Kidney epithelial cell (primary cell): Measurements from ENCODE around the gene VTI1A. TPM values are rescaled to one million over a fixed set of nuclear protein-coding genes. Genes with fewer than 3 reads are reported as not detected.

ENCODE experiments used
- DNase-seq: peaks from one replicate; pipeline ENCODE4 v3.0.0-alpha.2; 2010; ENCODE audit warnings: low read depth
- H3K27me3 ChIP-seq: 2 replicates; pipeline ENCODE4 v1.6.0; 2011; ENCODE audit warnings: low read length; ENCODE audit not compliant: control insufficient read depth, insufficient read depth
- H3K36me3 ChIP-seq: 2 replicates; pipeline ENCODE4 v1.5.1; 2011; ENCODE audit warnings: low read length; ENCODE audit not compliant: control insufficient read depth, insufficient read depth
- H3K4me3 ChIP-seq: 2 replicates; pipeline ENCODE4 v1.5.1; 2011; ENCODE audit warnings: low read depth, mild to moderate bottlenecking, control low read depth, low read length
- CTCF ChIP-seq: IDR thresholded peaks from 2 replicates; pipeline ENCODE4 v1.5.1; 2011; ENCODE audit warnings: mild to moderate bottlenecking, moderate library complexity, low read length, control low read depth, inconsistent platforms; ENCODE audit not compliant: insufficient read depth, poor library complexity, severe bottlenecking
- total RNA-seq: library from RNA; depleted of rRNA; stranded (reverse); fragments of >200 nt; gene quantifications from 2 replicates; pipeline ENCODE4 v1.2.3, GENCODE V29; 2015

VTI1A gene
- total RNA-seq, 1 donor from 2014 or later, result 45.7 TPM

DNA sequence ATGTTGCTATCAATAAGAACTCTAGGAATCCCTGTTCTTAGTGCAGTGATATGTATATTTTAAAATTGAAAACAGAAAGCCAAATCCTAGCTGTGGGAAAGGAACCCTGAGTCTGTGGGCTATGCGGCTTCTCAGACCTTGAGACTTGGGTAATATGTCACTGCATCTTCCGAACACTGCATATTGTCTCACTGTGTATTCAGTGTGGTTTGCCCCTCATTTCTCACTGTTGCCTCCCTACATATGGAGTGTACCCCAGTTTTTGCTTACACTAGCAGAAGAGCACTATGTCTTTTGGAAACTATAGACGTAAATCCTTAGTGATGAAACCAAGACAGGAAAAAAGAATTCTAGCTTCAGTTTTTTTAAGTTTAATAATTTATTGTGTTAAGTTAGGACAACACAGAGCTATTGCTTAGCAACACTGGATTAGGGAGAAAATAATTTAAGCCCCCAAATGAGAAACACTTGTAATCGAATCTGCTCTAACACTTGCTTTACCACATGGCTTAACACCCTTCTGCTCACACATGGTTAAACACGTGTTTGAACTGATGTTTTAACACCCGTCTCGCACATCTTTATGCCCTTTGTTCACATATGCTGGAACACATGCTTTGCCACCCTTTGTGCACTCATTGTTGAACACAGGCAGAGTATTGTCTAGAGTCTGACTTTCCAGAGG, 251.3 kb downstream of the VTI1A start:
- Histone ChIP-seq H3K36me3 (no peaks in the 10 kb centered on the region), H3K4me3 (no peak overlapping the region), H3K27me3 (no peaks in the 10 kb centered on the region)
- no peak for TF ChIP-seq CTCF
- no peak for DNase-seq

GRCh38 chr10:112698818-112699164, 251.8 kb downstream of the VTI1A start:
- TF ChIP-seq CTCF, result no peak
- no peak overlapping the region for H3K4me3 ChIP-seq
- no peak for DNase-seq
- H3K27me3 ChIP-seq, result no peaks in the 10 kb centered on the region
- no peaks in the 10 kb centered on the region for H3K36me3 ChIP-seq

DNA sequence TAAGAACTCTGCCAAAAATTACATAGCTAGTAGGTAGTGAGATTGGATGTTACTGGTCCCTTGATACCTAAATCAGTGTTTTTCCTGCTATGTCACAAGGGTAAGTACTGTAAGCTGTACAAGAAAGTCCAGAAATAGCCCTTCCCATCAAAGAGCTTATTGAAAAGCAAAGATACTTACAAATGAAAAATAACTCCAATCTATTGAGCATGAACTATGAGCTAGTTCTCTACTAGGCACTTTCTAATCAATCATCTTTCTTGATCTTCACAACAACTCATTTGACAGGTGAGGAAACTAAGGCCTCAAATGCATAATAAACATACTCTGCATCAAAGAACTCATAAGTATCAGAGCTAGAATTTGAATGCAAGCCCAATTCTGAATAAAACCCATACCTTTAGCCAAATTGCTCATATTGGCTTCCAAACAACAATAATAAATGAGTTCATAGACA, 253.2 kb downstream of the VTI1A start:
- Histone ChIP-seq H3K36me3 (no peaks in the 10 kb centered on the region), H3K4me3 (no peak overlapping the region), H3K27me3 (no peaks in the 10 kb centered on the region)
- DNase-seq, result no peak
- no peak for TF ChIP-seq CTCF

DNA sequence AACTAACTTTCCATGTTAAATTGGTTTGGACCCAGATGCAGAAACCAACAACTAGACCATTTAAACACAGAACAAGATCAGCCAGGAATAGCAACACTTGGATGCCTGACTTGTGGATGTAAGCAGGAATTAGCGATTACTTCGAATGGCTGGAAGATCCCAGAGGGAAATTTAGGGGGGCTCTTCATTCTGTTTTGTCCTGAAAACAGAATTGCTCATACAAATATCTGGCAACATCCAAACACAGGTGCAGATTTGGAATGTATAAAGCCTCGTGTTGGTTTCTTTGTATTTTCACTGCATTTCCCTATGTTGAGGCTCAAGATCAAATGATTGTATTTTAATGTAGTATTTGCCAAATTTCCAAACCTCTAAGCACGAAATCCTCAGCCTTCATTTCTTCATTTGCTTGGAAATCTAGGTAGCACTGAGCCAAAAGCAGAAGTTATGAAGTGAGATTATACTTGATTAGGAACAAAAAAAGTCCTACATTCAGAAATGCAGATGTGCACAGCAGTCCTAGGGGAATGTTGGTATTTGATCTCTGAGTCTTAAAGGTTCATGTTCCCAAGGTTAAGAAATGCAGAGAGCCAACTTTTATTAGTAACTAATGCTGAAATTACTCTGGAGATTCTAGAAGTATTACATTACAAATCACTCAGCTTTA, 254.3 kb downstream of the VTI1A start:
- Histone ChIP-seq H3K27me3 (no peaks in the 10 kb centered on the region), H3K4me3 (no peak overlapping the region), H3K36me3 (no peaks in the 10 kb centered on the region)
- DNase-seq, result no peak
- TF ChIP-seq CTCF, result no peak

DNA sequence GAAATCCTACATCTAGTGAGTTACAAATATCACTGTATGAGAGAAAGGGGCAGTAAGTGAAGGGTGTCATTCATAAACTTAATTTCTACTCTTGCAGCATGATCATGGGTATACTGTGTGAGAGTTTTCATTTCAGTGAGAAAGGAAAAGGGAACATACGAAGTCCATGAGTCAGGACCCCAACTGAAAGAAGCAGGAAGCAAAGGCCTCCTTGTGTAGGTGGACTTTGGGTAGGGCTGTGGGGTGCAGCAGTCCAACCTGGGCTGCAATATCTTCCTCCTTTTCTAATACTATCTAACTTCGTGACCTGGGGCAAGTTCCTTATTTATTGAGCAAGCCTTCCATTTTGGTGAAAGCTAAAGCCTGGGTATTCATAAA, 254.9 kb downstream of the VTI1A start:
- no peak for DNase-seq
- H3K4me3 ChIP-seq, result no peak overlapping the region
- TF ChIP-seq CTCF, result no peak
- H3K27me3 ChIP-seq, result no peaks in the 10 kb centered on the region
- no peaks in the 10 kb centered on the region for H3K36me3 ChIP-seq

DNA sequence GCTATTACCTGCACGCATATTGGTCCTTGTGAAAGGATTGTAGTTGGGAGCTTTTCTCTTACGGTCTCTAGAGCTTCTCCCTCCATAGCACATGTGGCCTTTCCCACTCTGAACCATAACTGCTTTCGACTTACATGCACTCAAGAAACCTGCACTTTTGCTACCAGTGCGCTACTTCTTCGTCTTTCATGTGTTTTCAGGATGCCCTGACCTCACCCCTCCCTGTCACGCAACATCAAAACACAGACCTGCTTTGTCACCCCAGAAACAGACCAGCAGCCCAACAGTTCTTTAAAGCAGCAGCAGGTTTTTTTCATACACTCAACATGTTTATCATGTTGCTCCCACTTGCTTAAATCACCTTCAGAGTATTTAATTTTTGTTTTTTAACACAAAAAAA, 259.6 kb downstream of the VTI1A start:
- Histone ChIP-seq H3K36me3 (no peaks in the 10 kb centered on the region), H3K27me3 (no peaks in the 10 kb centered on the region), H3K4me3 (no peak overlapping the region)
- no peak for DNase-seq
- no peak for TF ChIP-seq CTCF
